Activated T-helper 9 cell treated with anti-CD3 and anti-CD28 coated beads, Interleukin-2, amount 50 U/mL, for 16 hours (primary cell): ENCODE results near the gene MRE11.
"Not testable (repeated sequence)": the region's sequence is repeated elsewhere in the genome, so short reads cannot be mapped to it uniquely, and the experiment has no call there.

Experiments used
- DNase-seq: peaks from one replicate; pipeline ENCODE4 v3.0.0-alpha.2; 2020; ENCODE audit warnings: low read depth

MRE11 gene

DNA sequence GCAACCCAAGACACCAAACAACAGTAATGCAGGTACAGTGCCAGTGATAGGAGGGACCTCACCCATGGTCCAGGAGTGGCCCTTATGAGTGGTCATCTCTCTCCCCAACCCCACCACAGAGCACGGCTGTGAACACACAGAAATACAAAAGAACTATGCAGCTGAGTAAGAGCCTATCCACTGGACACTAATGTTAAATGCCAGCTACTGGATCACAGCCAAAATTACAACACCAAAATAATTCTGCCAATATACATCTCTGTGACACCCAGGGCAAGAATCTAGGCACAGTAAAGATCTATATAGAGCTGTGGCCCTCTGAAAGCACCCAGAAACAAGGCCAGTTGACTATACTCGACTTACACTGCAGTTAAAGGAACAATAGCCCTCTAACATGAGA lies 69.6 kb downstream of the MRE11 start:
- no peak for DNase-seq

- no peak for DNase-seq
These were observed 70.1 kb downstream of the MRE11 start for GRCh38 chr11:94423507-94423906.

- DNase-seq, result no peak
These were observed 75.4 kb downstream of the MRE11 start for GRCh38 chr11:94418123-94418765.

DNA sequence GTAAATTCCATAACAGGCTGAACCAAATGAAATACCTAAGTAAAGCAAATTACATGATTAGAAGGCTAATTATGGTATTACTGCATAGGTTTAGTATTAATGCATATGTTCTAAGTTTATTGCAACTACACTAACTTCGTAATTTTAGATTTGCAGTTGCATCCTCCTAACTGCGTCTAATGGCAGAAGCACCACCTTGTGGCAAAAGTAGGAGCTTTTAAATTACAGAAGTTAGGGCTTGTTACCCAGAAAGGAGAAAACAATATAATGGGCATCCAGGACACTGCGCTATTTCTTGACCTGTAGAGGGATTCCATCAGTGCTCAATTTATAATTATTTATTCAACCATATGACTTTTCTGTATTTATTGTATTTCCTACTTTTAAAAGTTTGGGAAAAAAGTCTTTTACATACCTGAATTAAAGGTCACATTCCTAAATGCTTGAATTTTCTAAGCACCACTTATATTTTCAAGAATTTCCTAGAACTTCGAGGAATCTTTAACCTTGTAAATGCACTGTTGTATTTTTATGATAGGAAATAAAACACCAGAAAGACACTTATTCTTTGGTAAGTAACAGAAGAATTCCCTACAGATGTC lies 76.2 kb downstream of the MRE11 start:
- DNase-seq, result no peak

- DNase-seq, result no peak
These were observed 88.4 kb downstream of the MRE11 start for GRCh38 chr11:94405062-94405833.

DNA sequence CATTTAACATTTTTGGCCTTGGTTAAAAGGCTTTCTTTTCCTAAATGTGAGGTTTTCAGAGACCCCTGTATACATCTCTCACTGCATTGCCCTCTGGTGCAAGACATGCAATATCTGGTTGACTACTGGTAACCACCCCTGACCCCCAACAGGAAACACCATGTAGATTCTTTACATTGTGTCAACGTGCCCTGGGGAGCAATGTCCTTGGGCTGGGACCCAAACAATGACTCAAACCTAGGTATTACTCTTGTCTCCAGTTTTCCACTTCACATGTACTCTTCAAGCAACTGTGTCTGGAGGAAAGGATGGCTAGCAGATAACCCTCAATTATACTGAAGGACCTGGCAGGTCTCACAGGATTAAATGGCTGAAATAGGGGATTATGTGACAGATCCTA lies 91.3 kb downstream of the MRE11 start:
- no peak for DNase-seq

- DNase-seq, result no peak
These were observed 91.8 kb downstream of the MRE11 start for GRCh38 chr11:94401773-94402265.

- no peak for DNase-seq
These were observed 92.5 kb downstream of the MRE11 start, which contains the start of gene GPR83 for GRCh38 chr11:94400839-94401772. GPR83 (minus strand) TSS chr11:94401419; CDS start chr11:94401247, 172 bp downstream.

DNA sequence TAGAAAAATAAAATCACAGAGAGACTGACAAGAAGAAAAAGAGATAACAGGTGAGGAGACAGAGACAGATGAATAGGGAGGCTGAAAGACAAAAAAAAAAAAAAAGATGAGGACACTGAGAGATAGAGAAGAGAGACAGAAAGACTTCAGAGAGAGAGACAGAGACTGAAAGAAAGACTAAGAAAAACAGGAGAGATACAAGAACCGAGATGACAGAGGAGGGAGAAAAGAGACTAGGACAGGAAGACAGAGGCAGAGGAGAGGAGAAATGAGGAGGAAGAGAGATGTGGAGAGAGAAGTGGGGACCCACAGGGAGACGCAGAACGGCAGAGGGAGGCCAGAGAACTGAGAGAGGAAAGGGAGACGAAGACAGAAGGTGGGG lies 93.2 kb downstream of the MRE11 start:
- DNase-seq, result no peak

DNA sequence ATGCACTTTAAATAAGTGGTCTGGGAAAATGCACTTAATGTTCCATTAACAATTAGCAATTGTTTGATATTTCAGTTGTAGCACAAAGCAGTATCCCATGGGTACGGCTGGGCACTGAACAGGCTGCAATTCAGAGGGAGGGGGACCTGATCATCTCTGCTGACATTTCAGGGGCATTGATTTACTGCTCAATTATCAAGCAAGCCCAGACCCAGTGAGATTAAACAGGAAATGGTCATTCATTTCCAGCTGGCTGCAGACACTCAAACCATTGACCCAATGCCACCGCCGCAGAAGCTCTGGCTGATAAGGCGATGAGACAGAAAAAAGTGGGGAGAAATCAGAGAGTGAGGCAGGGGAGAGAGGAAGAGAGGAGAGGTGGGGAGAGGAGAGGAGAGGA lies 93.6 kb downstream of the MRE11 start:
- no peak for DNase-seq

- DNase-seq, result no peak
These were observed 95.5 kb downstream of the MRE11 start for GRCh38 chr11:94398101-94398500.

DNA sequence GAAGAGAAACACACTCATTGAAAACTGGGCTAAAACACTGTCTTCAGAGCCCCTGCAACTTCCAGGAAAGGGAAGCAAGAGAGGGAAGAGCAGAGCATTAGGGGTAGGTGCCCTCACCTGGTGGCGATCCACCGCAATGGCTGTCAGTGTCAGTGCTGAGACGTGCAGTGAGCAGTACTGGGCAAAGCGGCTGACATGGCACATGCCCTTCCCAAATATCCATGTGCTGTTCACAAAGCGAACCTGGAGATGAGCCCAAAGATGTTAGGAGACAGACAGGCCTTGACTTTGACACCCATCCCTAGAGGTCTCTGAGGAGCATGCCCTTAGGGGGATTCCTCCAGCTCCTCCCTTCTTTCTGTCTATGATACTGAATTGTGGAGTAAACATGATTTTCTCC lies 97.4 kb downstream of the MRE11 start:
- no peak for DNase-seq

DNA sequence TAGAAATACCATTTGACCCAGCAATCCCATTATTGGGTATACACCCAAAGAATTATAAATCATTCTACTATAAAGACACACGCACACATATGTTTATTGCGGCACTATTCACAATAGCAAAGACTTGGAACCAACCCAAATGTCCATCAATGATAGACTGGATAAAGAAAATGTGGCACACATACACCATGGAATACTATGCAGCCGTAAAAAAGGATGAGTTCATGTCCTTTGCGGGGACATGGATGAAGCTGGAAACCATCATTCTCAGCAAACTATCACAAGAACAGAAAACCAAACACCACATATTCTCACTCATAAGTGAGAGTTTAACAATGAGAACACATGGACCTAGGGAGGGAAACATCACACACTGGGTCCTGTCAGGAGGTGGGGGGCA lies 101.7 kb downstream of the MRE11 start:
- not testable (repeated sequence) for DNase-seq

DNA sequence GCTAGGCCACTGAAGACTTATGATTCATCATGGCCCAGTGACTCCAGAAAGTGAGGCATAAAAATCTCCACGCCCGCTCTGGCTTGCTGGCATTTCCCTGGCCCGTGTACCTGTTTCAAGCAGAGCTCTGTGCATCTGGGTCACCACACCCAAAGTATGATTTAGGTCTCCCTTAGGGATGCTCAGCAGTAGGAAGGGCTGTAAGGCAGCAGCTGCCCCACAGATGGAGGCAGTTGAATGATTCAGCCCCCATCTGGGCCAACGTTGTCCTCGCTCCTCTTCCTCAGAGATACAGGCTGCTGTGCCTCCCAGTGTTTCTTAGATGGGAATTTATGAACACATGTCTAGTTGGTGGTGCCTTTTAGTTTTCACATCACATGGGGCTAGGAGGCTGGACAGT lies 114.0 kb downstream of the MRE11 start:
- DNase-seq, result no peak

GRCh38 chr11:94376841-94377240 lies 116.8 kb downstream of the MRE11 start:
- DNase-seq, result no peak

GRCh38 chr11:94370576-94370975 lies 123.1 kb downstream of the MRE11 start:
- DNase-seq, result not testable (repeated sequence)
